DND-41 (cell line): ENCODE measurements around the gene MIGA2.

ENCODE experiments used
- CTCF ChIP-seq: IDR thresholded peaks from 2 replicates; pipeline ENCODE4 v1.5.1; 2012; ENCODE audit warnings: borderline replicate concordance, low read length, moderate library complexity, mild to moderate bottlenecking; ENCODE audit not compliant: poor library complexity, severe bottlenecking; ENCODE audit errors: extremely low read depth
- EZH2 ChIP-seq: IDR thresholded peaks from 3 replicates; pipeline ENCODE4 v1.6.1; 2012; ENCODE audit warnings: borderline replicate concordance, low read depth, mild to moderate bottlenecking, moderate library complexity, low read length, inconsistent platforms; ENCODE audit not compliant: severe bottlenecking

DNA sequence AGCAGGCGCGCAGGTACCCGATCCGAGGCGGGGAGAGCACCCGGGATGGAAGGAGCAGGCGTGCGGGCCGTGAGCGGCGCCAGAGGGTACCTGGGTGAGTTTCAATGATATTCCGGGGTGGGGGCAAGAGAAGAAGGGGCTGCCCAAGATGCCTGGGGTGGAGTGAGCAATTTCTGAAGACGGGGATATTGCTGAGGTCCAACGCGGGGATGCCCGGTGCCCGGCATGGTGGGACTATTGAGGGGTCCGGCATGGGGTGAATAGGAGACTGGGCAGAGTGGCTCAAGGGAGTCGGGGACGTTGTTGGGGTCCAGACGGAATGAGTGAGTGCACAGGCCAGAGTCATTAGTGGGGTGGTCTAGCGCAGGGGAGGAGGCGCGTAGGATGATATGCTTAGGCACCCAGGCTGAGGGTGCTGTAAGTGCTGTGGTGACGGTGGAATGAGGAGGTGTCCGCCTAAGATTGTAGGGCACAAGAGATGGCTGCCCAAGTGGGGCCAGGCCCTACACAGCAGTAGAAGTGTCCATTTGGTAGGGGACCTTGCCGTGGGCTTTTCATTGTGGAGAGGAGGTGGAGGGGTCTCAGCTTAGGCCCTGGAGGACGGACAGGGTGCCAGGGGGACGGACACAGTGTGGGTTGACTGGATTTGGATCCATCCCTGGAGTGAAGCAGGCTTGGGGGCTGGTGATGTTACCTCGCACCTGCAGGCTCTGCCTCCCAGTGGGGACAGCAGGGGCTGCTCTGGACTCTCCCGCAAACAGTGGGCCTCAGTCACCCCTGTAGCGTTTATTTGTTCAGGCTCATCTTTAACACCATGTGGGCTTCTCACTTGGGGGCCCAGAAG is 719 bp downstream of the MIGA2 start:
- TF ChIP-seq CTCF (no peak), EZH2 (no peak)
